GM12892 (cell line): Measurements from ENCODE around the gene FERMT1.

Source experiments
- POLR2A ChIP-seq: IDR thresholded peaks from 2 replicates; pipeline ENCODE4 v1.6.1; 2011; ENCODE audit warnings: low read depth, low read length, control low read depth
- POLR2AphosphoS5 ChIP-seq: IDR thresholded peaks from 2 replicates; pipeline ENCODE4 v1.6.1; 2011; ENCODE audit warnings: low read depth, low read length, control low read depth
- TAF1 ChIP-seq: IDR thresholded peaks from 2 replicates; pipeline ENCODE4 v1.6.1; 2011; ENCODE audit warnings: low read depth, mild to moderate bottlenecking, control low read depth, low read length, borderline replicate concordance

DNA sequence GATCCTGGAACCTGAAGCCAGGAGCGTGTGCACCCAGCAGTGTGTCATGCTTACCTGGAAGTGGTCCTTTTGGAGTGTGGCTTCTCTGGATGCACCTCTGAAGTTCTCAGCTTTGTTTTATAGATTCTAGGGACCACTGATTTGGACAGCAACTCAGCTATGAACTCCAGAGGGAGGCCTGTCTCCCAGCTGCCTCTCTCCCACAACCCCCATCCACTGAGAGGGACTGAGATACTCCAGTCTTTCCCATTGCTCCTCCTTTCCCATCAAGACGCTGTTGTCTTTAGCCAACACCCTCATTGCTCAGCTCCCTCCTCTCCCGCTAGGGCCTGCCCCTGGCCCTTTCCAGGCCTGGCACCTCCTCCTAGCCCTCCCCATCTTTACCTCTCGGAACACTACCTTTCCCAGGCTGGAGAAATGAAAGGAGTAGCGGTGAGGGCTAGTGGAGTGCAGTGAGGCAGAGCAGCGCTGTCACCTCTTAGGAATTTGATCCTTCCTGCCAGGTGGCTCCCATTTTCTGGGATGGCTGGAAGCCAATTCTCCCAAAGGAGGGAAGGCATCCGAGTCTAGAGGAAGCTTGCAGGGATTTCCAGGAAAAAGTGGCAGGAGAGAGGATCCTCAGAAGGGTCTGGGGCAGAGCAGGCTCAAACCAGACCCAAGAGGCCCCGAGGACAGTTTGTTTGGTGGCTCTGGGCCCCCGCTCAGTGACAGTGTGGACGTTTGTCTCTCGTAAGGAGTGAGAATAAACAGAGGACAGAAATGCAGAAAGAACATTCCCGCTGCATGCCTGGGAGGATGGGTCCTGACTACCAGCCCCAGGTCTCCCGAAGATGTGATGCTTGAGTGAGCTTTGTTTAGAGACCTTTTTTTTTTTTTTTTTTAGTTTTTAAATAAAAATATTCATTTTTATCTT lies 68.8 kb downstream of the FERMT1 start, which contains the start of gene LRRN4:
- TF ChIP-seq TAF1 (no peak), POLR2A (no peak), POLR2AphosphoS5 (no peak)
